K562 (cell line): Measurements from ENCODE around the gene RAI1. TPM values are rescaled to one million over a fixed set of nuclear protein-coding genes. Genes with fewer than 3 reads are reported as not detected.

Experiments used
- ATAC-seq: fragments of 200-7000 bp; cut with Tn5 transposase; 3 replicates; pipeline ENCODE4 v1.9.1; 2020; ENCODE audit warnings: moderate library complexity
- BruUV-seq: library from RNA; stranded (reverse); fragments of 400-500 nt; replicated peaks from 2 replicates; lab custom pipeline; 2021; lab: Mats Ljungman, UMichigan
- CTCF ChIA-PET: fragments of 300-600 bp; formaldehyde crosslinking; extraction: SDS; loops from one replicate; lab custom pipeline; 2021; ENCODE audit warnings: low intra/inter-chr PET ratio; lab: Yijun Ruan, JAX
- POLR2A ChIA-PET: fragments of 300-600, 350-650 bp; sonication (Branson Sonifier 250); formaldehyde crosslinking; extraction: SDS; loops from one replicate; lab custom pipeline; 2021; ENCODE audit warnings: antibody characterized with exemption, inconsistent platforms; lab: Yijun Ruan, JAX
- DNase-seq, 4 experiments: peaks; one replicate each; pipeline versions ENCODE4 v3.0.0 to v3.0.0-alpha.2; 2011 to 2018; ENCODE audit warnings: low spot score in 3 of 4, mixed read lengths in 3 of 4; ENCODE audit errors: extremely low read depth in 1 of 4
- FAIRE-seq: peaks from 2 replicates; lab custom pipeline; 2011; peaks lifted over from hg19 to GRCh38; lab: Jason Lieb, UNC
- H2AFZ ChIP-seq: 2 replicates; pipeline ENCODE4 v1.6.0; 2011; ENCODE audit warnings: low read depth, low read length, control low read depth, inconsistent platforms
- H3K27ac ChIP-seq: fragments of 200-600 bp; 3 replicates; pipeline ENCODE4 v1.8.0; 2011; ENCODE audit warnings: low read depth, mild to moderate bottlenecking, control low read depth, inconsistent platforms, low read length, moderate library complexity, mixed read lengths; ENCODE audit errors: extremely low read depth
- H3K27me3 ChIP-seq, 2 experiments: fragments of 300-600 bp in 1 of 2; 2 replicates in 1 of 2; 3 replicates in 1 of 2; pipeline versions ENCODE4 v1.6.0 to v1.8.0; 2011; ENCODE audit warnings: inconsistent platforms in 2 of 2, low read length in 2 of 2, mild to moderate bottlenecking in 1 of 2, mixed read lengths in 1 of 2, moderate library complexity in 1 of 2; ENCODE audit not compliant: control insufficient read depth in 2 of 2, insufficient read depth in 2 of 2
- H3K36me3 ChIP-seq: fragments of 300-600 bp; 3 replicates; pipeline ENCODE4 v1.8.0; 2011; ENCODE audit warnings: mild to moderate bottlenecking, low read length, inconsistent platforms; ENCODE audit not compliant: control insufficient read depth, insufficient read depth
- H3K4me1 ChIP-seq, 2 experiments: fragments of 200-600 bp in 1 of 2; replicated peaks in 1 of 2; 2 replicates in 1 of 2; 3 replicates in 1 of 2; pipeline versions ENCODE4 v1.5.1 to v1.8.0; 2011; ENCODE audit warnings: inconsistent platforms in 2 of 2, low read length in 2 of 2, mild to moderate bottlenecking in 1 of 2, mixed read lengths in 1 of 2, moderate library complexity in 1 of 2; ENCODE audit not compliant: control insufficient read depth in 2 of 2, insufficient read depth in 2 of 2
- H3K4me2 ChIP-seq: 2 replicates; pipeline ENCODE4 v1.6.1; 2011; ENCODE audit warnings: low read length, control low read depth, inconsistent platforms, mixed read lengths; ENCODE audit not compliant: insufficient read depth
- H3K4me3 ChIP-seq: fragments of 200-600 bp; sonication (generic), shearing (Covaris generic); 2 replicates; pipeline ENCODE4 v1.5.1; 2016; ENCODE audit warnings: control low read depth, inconsistent platforms
- H3K79me2 ChIP-seq: fragments of 200-600 bp; 3 replicates; pipeline ENCODE4 v1.8.0; 2011; ENCODE audit warnings: low read length, inconsistent platforms; ENCODE audit not compliant: control insufficient read depth, insufficient read depth
- H3K9ac ChIP-seq, 2 experiments: 2 replicates each; pipeline versions ENCODE4 v1.6.0 to v1.6.1; 2011; ENCODE audit warnings: low read depth in 2 of 2, low read length in 2 of 2, control low read depth in 1 of 2, inconsistent platforms in 1 of 2, mild to moderate bottlenecking in 1 of 2, mixed read lengths in 1 of 2; ENCODE audit not compliant: insufficient read depth in 1 of 2
- H3K9me1 ChIP-seq: one replicate; pipeline ENCODE4 v1.6.0; 2011; ENCODE audit warnings: inconsistent platforms, mild to moderate bottlenecking, low read length, moderate library complexity; ENCODE audit not compliant: control insufficient read depth, insufficient read depth
- H3K9me3 ChIP-seq: replicated peaks from 2 replicates; pipeline ENCODE4 v1.5.1; 2011; ENCODE audit warnings: low read depth, low read length, inconsistent platforms; ENCODE audit not compliant: control insufficient read depth, insufficient read depth
- H4K20me1 ChIP-seq: replicated peaks from 2 replicates; pipeline ENCODE4 v1.6.1; 2011; ENCODE audit warnings: low read length, inconsistent platforms, mixed read lengths; ENCODE audit not compliant: control insufficient read depth, insufficient read depth
- ATF4 ChIP-seq: fragments of 450-650 bp; formaldehyde crosslinking; IDR thresholded peaks from 2 replicates; pipeline ENCODE4 v1.4.0; 2022; ENCODE audit warnings: mild to moderate bottlenecking, moderate library complexity
- BCOR ChIP-seq: fragments of 450-650 bp; IDR thresholded peaks from 2 replicates; pipeline ENCODE4 v1.6.1; 2016
- BRF1 ChIP-seq: IDR thresholded peaks from 3 replicates; pipeline ENCODE4 v1.6.1; 2011; ENCODE audit warnings: borderline replicate concordance, mild to moderate bottlenecking; ENCODE audit not compliant: insufficient read length; ENCODE audit errors: extremely low read depth
- ELF4 ChIP-seq: fragments of 450-650 bp; formaldehyde crosslinking; IDR thresholded peaks from 2 replicates; pipeline ENCODE4 v1.4.0; 2022; ENCODE audit warnings: missing genetic modification characterization
- HCFC1 ChIP-seq: IDR thresholded peaks from 2 replicates; pipeline ENCODE4 v1.6.1; 2012; ENCODE audit warnings: low read depth, low read length, improper control_type of control experiment
- MEF2A ChIP-seq: IDR thresholded peaks from 2 replicates; pipeline ENCODE4 v1.6.1; 2011; ENCODE audit warnings: low read depth, mild to moderate bottlenecking, low read length, moderate library complexity; ENCODE audit not compliant: control insufficient read depth
- NEUROD1 ChIP-seq: fragments of 150-350 bp; IDR thresholded peaks from 2 replicates; pipeline ENCODE4 v1.6.1; 2014; ENCODE audit warnings: borderline replicate concordance, low read length, low read depth; ENCODE audit not compliant: partially characterized antibody
- NFIX ChIP-seq: fragments of 250-450 bp; sonication (Bioruptor Pico); IDR thresholded peaks from 2 replicates; pipeline ENCODE4 v1.4.0; 2020; ENCODE audit warnings: low read depth, mild to moderate bottlenecking, moderate library complexity
- NFRKB ChIP-seq: fragments of 450-650 bp; IDR thresholded peaks from 2 replicates; pipeline ENCODE4 v1.6.1; 2016; ENCODE audit warnings: low read depth
- PCBP1 ChIP-seq: fragments of 200-400 bp; formaldehyde crosslinking; IDR thresholded peaks from 2 replicates; pipeline ENCODE4 v1.6.1; 2018; ENCODE audit warnings: mild to moderate bottlenecking, low read depth, low read length; ENCODE audit not compliant: poor library complexity, severe bottlenecking
- RCOR1 ChIP-seq, 2 experiments: IDR thresholded peaks; 2 replicates each; pipeline ENCODE4 v1.6.1; 2012; ENCODE audit warnings: low read depth in 2 of 2, low read length in 2 of 2, borderline replicate concordance in 1 of 2, improper control_type of control experiment in 1 of 2
- SREBF2 ChIP-seq: sonication (generic); formaldehyde crosslinking; IDR thresholded peaks from 2 replicates; pipeline ENCODE4 v1.4.0; 2020; ENCODE audit warnings: mild to moderate bottlenecking, missing genetic modification reagents
- SRF ChIP-seq, 2 experiments: fragments of 250-450, 450-650 bp in 1 of 2; sonication (Bioruptor Pico) in 1 of 2; sonication (generic) in 1 of 2; formaldehyde crosslinking; IDR thresholded peaks; 2 replicates each; pipeline versions ENCODE4 v1.5.0 to v1.5.1; 2020 to 2022; ENCODE audit warnings: mild to moderate bottlenecking in 1 of 2, missing genetic modification reagents in 1 of 2
- THRB ChIP-seq: fragments of 450-650 bp; formaldehyde crosslinking; conservative IDR thresholded peaks from 2 replicates; pipeline ENCODE4 v1.4.0; 2022; ENCODE audit warnings: mild to moderate bottlenecking, missing genetic modification characterization
- ZNF699 ChIP-seq: fragments of 250-450 bp; sonication (Bioruptor Pico); IDR thresholded peaks from 2 replicates; pipeline ENCODE4 v1.8.0; 2021; ENCODE audit warnings: mild to moderate bottlenecking, moderate library complexity; ENCODE audit not compliant: insufficient replicate concordance
- WGBS: fragments of 100-300 bp; shearing (Covaris generic); methylation state at CpG from one replicate; pipeline ENCODE4 v1.1.6; 2016; ENCODE audit warnings: low coverage, mixed read lengths; ENCODE audit not compliant: insufficient coverage; ENCODE audit errors: missing lambda C conversion rate; 5-methylcytosine and 5-hydroxymethylcytosine counted together
- in situ Hi-C: fragments of 300-500 bp; cut with MboI; formaldehyde crosslinking; loops from 4 replicates; pipeline ENCODE4 v1.15.0; 2018; ENCODE audit warnings: inconsistent platforms, mixed read lengths
- intact Hi-C: fragments of 100-400 bp; cut with micrococcal nuclease; formaldehyde crosslinking; loops from 2 replicates; pipeline ENCODE4 v1.14.2; 2022
- polyA plus RNA-seq, 8 experiments: library from polyadenylated mRNA; depleted of rRNA in 4 of 8; stranded (reverse) in 5 of 8; unstranded in 3 of 8; fragments of >200 nt; fragmentation: Nextera tagmentation in 2 of 8; fragmentation: Illumina TruSeq in 1 of 8; extraction: Ambion mirVana in 2 of 8; extraction: Trizol in 1 of 8; gene quantifications; 2 replicates each; pipeline versions ENCODE4 v1.2.1 to v1.2.3, GENCODE V29; 2011 to 2014; ENCODE audit warnings: inconsistent platforms in 1 of 8, missing spikeins in 1 of 8
- total RNA-seq, 7 experiments: library from RNA; depleted of rRNA in 6 of 7; stranded (reverse); fragments of >200 nt in 6 of 7; fragmentation: Illumina TruSeq in 2 of 7; extraction: Trizol in 2 of 7; gene quantifications; 2 replicates each; pipeline versions ENCODE4 v1.2.1 to v1.2.3, GENCODE V29; 2011 to 2021; ENCODE audit warnings: low replicate concordance in 1 of 7

RAI1 gene
- total and polyA plus RNA-seq, 9 of the 15 experiments (the other 6 are each of a cell fraction or from before 2014, with no cell fraction given): 0.68 to 19.9 (median 5.5) TPM

DNA sequence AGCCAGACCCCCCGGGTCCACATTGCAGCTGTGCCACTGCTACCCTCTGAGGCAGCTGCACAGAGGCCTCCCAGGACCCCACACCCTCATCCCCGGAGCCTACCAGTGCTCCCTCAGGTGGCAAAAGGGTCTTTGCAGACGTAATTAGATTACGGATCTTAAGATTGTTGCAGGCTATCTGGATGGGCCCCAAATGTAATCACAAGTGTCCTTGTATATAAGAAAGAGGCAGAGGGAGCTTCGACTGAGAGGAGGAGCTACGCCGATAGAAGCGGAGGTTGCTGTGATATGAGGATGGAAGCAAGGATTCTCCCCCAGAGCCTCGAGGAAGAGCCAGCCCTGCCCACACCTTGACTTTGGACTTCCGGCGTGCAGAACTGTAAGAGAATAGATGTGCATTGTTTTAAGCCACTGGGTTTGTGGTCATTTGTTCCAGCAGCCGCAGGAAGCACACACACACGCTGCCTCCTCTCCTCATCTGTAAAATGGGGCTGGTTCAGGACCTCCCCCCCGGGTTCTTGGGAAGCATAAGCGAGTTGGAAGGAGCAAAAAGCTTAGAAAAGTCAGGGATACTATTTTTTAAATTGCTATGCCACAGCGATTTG lies 10.5 kb upstream of the RAI1 start (continued):
- no peak for TF ChIP-seq NEUROD1
- no peak for TF ChIP-seq HCFC1
- TF ChIP-seq ATF4 (CRISPR knock-in tag): no peak
- TF ChIP-seq PCBP1: no peak

DNA sequence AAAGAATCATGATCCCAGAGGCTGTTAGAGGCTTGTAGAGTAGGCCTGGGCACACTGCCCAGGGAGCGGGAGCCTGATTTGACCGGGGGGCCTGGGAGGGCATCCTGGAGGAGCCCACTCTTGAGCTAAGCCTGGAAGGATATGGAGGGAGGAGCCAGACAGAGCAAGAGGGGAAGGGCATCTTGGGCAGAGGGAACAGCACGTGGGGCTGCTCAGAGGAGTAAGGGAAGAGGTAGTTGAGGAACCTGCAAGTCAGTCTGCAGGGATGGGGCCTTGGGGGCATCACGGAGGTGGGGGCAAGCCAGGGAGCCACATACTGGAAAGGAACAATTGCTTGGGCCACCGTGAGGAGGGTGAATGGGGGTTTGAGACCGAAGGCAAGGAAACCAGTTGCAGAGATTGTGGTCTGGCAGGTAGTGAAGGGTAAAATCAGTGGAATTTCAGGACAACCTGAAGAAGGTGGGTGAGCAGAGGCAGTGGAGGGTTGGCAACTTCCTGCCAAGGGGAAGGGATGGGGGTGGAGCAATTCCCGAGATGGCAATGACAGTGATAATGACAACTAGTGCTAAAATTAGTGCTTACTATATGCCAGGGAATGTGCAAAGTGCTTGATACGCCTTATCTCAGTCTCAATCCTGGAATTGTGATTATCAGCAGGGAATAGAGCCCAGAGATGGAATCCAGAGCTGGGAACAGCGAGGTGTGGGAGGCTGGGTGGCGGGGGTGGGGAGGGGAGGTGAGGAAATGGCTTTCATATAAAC lies 9.7 kb upstream of the RAI1 start:
- ATAC-seq (no peak), DNase-seq (no peak), FAIRE-seq (no peak)
- H3K4me3 ChIP-seq: no peak overlapping the region
- H3K4me2 ChIP-seq: no peak overlapping the region
- no peaks in the 10 kb centered on the region for H3K79me2 ChIP-seq
- 16% methylated on average over 6 of the region's 10 CpGs for WGBS
- no peak overlapping the region for H3K9ac ChIP-seq
- H3K36me3 ChIP-seq: no peaks in the 10 kb centered on the region
- BruUV-seq: no TSS peak
- intact Hi-C loops (loop anchor here (10.0 kb wide), 1 partner anchor 243 kb away; no protein-coding TSS in a partner anchor), in situ Hi-C loops (no loop called here)
- no peaks in the 10 kb centered on the region for H3K9me1 ChIP-seq
- peaks cover 2 to 11% of the 10 kb centered on the region in 2 experiments; a peak in 3 of 5 replicates for H3K4me1 ChIP-seq
- CTCF ChIA-PET: no interaction called here
- no peaks in the 10 kb centered on the region for H4K20me1 ChIP-seq
- no peaks in the 10 kb centered on the region for H3K9me3 ChIP-seq
- 0 out of 5 replicates have a peak, but pooled peaks cover 0 to 6% of the 10 kb centered on the region in 2 experiments for H3K27me3 ChIP-seq
- H3K27ac ChIP-seq: no peak overlapping the region
- POLR2A ChIA-PET: interaction anchor here (0.6 to 1.1 kb wide), 3 partner anchors 20 to 353 kb away, joined by 3 to 4 read pairs (median 4); no protein-coding TSS in a partner anchor
- TF ChIP-seq ELF4: no peak
- no peak for TF ChIP-seq SREBF2 (CRISPR knock-in tag)
- TF ChIP-seq THRB (CRISPR knock-in tag): no peak
- 0 out of 4 replicates have a peak, but pooled peaks of 1 of the 2 experiments have one; percentile 9 for TF ChIP-seq RCOR1 (IDR thresholded peaks at IDR 0.05; ENCODE audit: borderline replicate concordance in 1 of 2, low read depth in 2 of 2, low read length in 2 of 2)
- TF ChIP-seq BRF1: no peak
- TF ChIP-seq SRF (CRISPR knock-in tag; IDR thresholded peaks at IDR 0.05): no peak
- no peak for TF ChIP-seq MEF2A
- TF ChIP-seq NFIX (CRISPR knock-in tag): no peak
- peak; percentile 63 for TF ChIP-seq BCOR
- TF ChIP-seq NFRKB: no peak
- no peak for TF ChIP-seq ZNF699 (CRISPR knock-in tag)
- no peak overlapping the region for H2AFZ ChIP-seq
